ENCODE data around the gene ACBD4.
A peak's percentile ranks its signal among the peaks of the same experiment; 100 is the strongest.

Gene ACBD4

DNA sequence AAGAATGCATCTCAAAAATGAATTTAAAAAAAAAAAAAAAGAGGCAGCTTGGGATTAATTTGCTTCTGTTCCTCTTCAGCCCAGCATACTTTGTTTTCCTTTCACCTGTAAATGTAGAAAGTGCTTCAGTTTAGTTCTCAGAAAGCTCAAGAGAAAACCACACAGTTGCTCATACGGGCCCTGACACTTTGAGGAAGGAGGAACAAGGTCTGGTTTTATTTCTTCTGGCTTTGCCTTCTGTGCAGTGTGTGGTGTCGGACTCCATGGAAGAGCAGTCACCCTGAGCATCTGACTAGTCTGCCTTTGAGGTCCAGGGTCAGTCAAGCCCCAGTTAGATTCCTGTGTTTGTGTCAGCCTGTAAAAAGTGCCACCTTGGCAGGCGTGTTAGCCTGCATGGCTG, 46.7 kb upstream of the ACBD4 start:
- no peak overlapping the region for H3K27ac ChIP-seq (ENCODE audit: extremely low read depth, low read depth, low read length)
- ChIA-PET POLR2A (interaction anchor here (0.7 kb wide), 1 partner anchor 947 kb away, joined by 4 read pairs; no protein-coding TSS in a partner anchor), CTCF (interaction anchor here (1.1 to 6.9 kb wide), 2 partner anchors 9 to 310 kb away, joined by 3 to 71 read pairs; no protein-coding TSS in a partner anchor)
- H3K36me3 ChIP-seq (ENCODE audit: control insufficient read depth in 2 of 2, insufficient read depth in 1 of 2, low read length in 2 of 2) = peaks cover 74 to 93% of the 10 kb centered on the region in 2 experiments
- no peak overlapping the region for H3K4me3 ChIP-seq (ENCODE audit: low read depth, low read length)
- H3K4me1 ChIP-seq (ENCODE audit: control insufficient read depth, insufficient read depth, low read length) = no peaks in the 10 kb centered on the region
- no peaks in the 10 kb centered on the region for H3K9me3 ChIP-seq (ENCODE audit: control insufficient read depth, insufficient read depth, low read depth, low read length)
- TF ChIP-seq BCL6B (tag by site-specific recombination; IDR thresholded peaks at IDR 0.05) = no peak
- no peak for TF ChIP-seq ZNF677 (tag by site-specific recombination; IDR thresholded peaks at IDR 0.05)
- no peak for TF ChIP-seq YY2 (tag by site-specific recombination; IDR thresholded peaks at IDR 0.05)
- TF ChIP-seq ZBTB7A (tag by site-specific recombination; IDR thresholded peaks at IDR 0.05; ENCODE audit: low read depth) = no peak
- TF ChIP-seq KLF16 (tag by site-specific recombination; IDR thresholded peaks at IDR 0.05) = no peak
- no peak for TF ChIP-seq ZNF140 (tag by site-specific recombination; IDR thresholded peaks at IDR 0.05)
- TF ChIP-seq AEBP2 (tag by site-specific recombination; IDR thresholded peaks at IDR 0.05; ENCODE audit: borderline replicate concordance) = no peak
- no peak for TF ChIP-seq ZNF248 (tag by site-specific recombination; IDR thresholded peaks at IDR 0.05)
- TF ChIP-seq ZNF473 (tag by site-specific recombination; IDR thresholded peaks at IDR 0.05) = no peak
- no peak for TF ChIP-seq KLF1 (tag by site-specific recombination; IDR thresholded peaks at IDR 0.05)

DNA sequence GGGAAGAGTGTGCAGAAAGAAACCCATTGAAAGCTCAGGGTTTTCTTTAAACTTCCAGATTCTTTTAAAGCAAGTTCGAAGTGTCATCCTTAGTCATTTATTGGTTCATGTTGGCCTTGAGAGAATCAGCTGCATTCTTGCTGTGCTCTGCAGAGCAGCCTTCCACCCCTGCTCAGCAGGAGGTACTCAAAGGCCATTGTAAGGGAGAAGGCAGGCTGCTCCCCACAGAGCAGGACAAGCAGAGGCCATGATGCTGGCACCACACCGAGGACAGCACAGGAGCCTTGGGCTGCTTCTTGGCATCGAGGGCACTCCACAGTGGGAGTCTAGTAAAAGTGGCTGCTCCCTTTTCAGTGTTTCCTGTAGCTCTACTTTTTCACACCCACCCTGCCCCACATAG, 44.8 kb upstream of the ACBD4 start:
- H3K9me3 ChIP-seq (ENCODE audit: control insufficient read depth, insufficient read depth, low read depth, low read length) = no peaks in the 10 kb centered on the region
- peaks cover 74 to 94% of the 10 kb centered on the region in 2 experiments for H3K36me3 ChIP-seq (ENCODE audit: control insufficient read depth in 2 of 2, insufficient read depth in 1 of 2, low read length in 2 of 2)
- TF ChIP-seq ZNF561 (tag by site-specific recombination; IDR thresholded peaks at IDR 0.05; ENCODE audit: borderline replicate concordance) (no peak), ZIC2 (tag by site-specific recombination; IDR thresholded peaks at IDR 0.05) (peak; percentile 92), GLIS1 (tag by site-specific recombination; IDR thresholded peaks at IDR 0.05) (peak; percentile 45), ZNF112 (tag by site-specific recombination; IDR thresholded peaks at IDR 0.05) (no peak)
- H3K4me3 ChIP-seq (ENCODE audit: low read depth, low read length) = no peak overlapping the region
- POLR2A ChIA-PET = interaction anchor here (0.5 kb wide), 1 partner anchor 25 kb away, joined by 3 read pairs; no protein-coding TSS in a partner anchor
- H3K4me1 ChIP-seq (ENCODE audit: control insufficient read depth, insufficient read depth, low read length) = no peaks in the 10 kb centered on the region
- H3K27ac ChIP-seq (ENCODE audit: extremely low read depth, low read depth, low read length) = no peak overlapping the region
- CTCF ChIA-PET = interaction anchor here (6.9 kb wide), 1 partner anchor 7 kb away, joined by 71 read pairs; no protein-coding TSS in a partner anchor

DNA sequence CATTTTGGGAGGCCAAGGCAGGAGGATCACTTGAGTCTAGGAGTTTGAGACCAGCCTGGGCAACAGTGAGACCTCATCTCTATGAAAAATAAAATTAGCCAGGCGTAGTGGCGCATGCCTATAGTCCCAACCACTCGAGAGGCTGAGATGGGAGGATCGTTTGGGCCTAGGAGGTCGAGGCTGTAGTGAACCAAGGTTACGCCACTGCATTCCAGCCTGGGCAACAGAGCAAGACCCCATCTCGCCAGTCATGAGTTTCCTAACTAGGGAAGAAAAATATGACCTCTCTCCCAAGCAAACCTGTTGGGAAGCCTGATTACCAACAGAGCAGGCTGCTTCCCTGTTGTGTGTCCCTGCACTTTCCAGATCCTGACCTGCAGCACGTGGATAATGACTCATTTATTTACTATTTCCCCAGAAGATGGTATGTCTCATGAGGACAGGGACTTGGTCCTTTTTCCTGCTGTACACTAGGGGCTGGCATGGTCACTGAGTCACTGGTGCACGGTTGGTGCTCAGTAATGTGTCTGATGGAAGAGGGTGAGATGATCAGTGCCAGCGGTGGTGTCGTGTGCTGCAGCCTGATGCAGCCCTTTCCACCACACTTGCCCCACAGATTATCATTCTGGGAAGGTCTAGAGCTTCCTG, 43.6 kb upstream of the ACBD4 start:
- CTCF ChIA-PET = no interaction called here
- peaks cover 74 to 96% of the 10 kb centered on the region in 2 experiments for H3K36me3 ChIP-seq (ENCODE audit: control insufficient read depth in 2 of 2, insufficient read depth in 1 of 2, low read length in 2 of 2)
- TF ChIP-seq ZFP37 (tag by site-specific recombination; IDR thresholded peaks at IDR 0.05) (no peak), ZNF121 (tag by site-specific recombination; IDR thresholded peaks at IDR 0.05) (peak; percentile 88)
- no peaks in the 10 kb centered on the region for H3K9me3 ChIP-seq (ENCODE audit: control insufficient read depth, insufficient read depth, low read depth, low read length)
- H3K4me1 ChIP-seq (ENCODE audit: control insufficient read depth, insufficient read depth, low read length) = no peaks in the 10 kb centered on the region
- POLR2A ChIA-PET = no interaction called here
- H3K4me3 ChIP-seq (ENCODE audit: low read depth, low read length) = no peak overlapping the region
- no peak overlapping the region; the same call in 1 of the 2 replicates for H3K27ac ChIP-seq (ENCODE audit: extremely low read depth, low read depth, low read length)

Data from HEK293 (cell line).